GM12878 (cell line): ENCODE data around the gene RAP1GAP.

ENCODE experiments used
- CBX5 ChIP-seq: sonication (generic); IDR thresholded peaks from 2 replicates; pipeline ENCODE4 v1.6.1; 2016; ENCODE audit warnings: low read depth, moderate library complexity, mild to moderate bottlenecking, inconsistent platforms
- CTCF ChIP-seq, 3 experiments: IDR thresholded peaks in 2 of 3; conservative IDR thresholded peaks in 1 of 3; 2 replicates each; pipeline ENCODE4 v1.5.1; 2011; ENCODE audit warnings: low read depth in 3 of 3, low read length in 3 of 3, mild to moderate bottlenecking in 3 of 3, control low read depth in 2 of 3, moderate library complexity in 2 of 3, inconsistent platforms in 1 of 3, mixed read lengths in 1 of 3; ENCODE audit not compliant: control insufficient read depth in 2 of 3, insufficient read depth in 1 of 3; ENCODE audit errors: extremely low read depth in 1 of 3
- NFIC ChIP-seq: IDR thresholded peaks from 2 replicates; pipeline ENCODE4 v1.6.1; 2012; ENCODE audit warnings: low read depth, mild to moderate bottlenecking, inconsistent platforms, low read length, moderate library complexity
- NR2C2 ChIP-seq: IDR thresholded peaks from 2 replicates; pipeline ENCODE4 v1.6.1; 2011; ENCODE audit warnings: borderline replicate concordance, low read depth; ENCODE audit not compliant: control insufficient read depth, insufficient read length
- PAX5 ChIP-seq: IDR thresholded peaks from 2 replicates; pipeline ENCODE4 v1.6.1; 2011; ENCODE audit warnings: low read depth, low read length, borderline replicate concordance
- SIN3A ChIP-seq: IDR thresholded peaks from 2 replicates; pipeline ENCODE4 v1.6.1; 2012; ENCODE audit warnings: low read depth, low read length, improper control_type of control experiment
- USF2 ChIP-seq: IDR thresholded peaks from 2 replicates; pipeline ENCODE4 v1.6.1; 2011; ENCODE audit warnings: low read depth, low read length, improper control_type of control experiment, borderline replicate concordance

GRCh38 chr1:21579791-21580190, 89.4 kb downstream of the RAP1GAP start:
- TF ChIP-seq NFIC (no peak), CBX5 (no peak), CTCF (IDR thresholded peaks at IDR 0.05 in 2 of 3, conservative IDR thresholded peaks at IDR 0.05 in 1 of 3; ENCODE audit: control insufficient read depth in 2 of 3, extremely low read depth in 1 of 3, insufficient read depth in 1 of 3, low read depth in 3 of 3, low read length in 3 of 3) (no peak), NR2C2 (no peak), SIN3A (no peak), USF2 (no peak), PAX5 (no peak)
